HepG2 (cell line): ENCODE data around the gene PODXL2.

Experiments
- NAIF1 ChIP-seq: sonication (generic); formaldehyde crosslinking; IDR thresholded peaks from 2 replicates; pipeline ENCODE4 v1.5.0; 2020; ENCODE audit warnings: mild to moderate bottlenecking, missing genetic modification reagents, borderline replicate concordance
- TBX2 ChIP-seq: sonication (generic); formaldehyde crosslinking; IDR thresholded peaks from 2 replicates; pipeline ENCODE4 v1.5.0; 2020; ENCODE audit warnings: missing genetic modification reagents, mild to moderate bottlenecking, borderline replicate concordance
- TF ChIP-seq, protein P1 (sequence below): sonication (generic); formaldehyde crosslinking; IDR thresholded peaks from 2 replicates; pipeline ENCODE4 v1.5.0; 2020; ENCODE audit warnings: mild to moderate bottlenecking, missing genetic modification reagents, moderate library complexity

DNA sequence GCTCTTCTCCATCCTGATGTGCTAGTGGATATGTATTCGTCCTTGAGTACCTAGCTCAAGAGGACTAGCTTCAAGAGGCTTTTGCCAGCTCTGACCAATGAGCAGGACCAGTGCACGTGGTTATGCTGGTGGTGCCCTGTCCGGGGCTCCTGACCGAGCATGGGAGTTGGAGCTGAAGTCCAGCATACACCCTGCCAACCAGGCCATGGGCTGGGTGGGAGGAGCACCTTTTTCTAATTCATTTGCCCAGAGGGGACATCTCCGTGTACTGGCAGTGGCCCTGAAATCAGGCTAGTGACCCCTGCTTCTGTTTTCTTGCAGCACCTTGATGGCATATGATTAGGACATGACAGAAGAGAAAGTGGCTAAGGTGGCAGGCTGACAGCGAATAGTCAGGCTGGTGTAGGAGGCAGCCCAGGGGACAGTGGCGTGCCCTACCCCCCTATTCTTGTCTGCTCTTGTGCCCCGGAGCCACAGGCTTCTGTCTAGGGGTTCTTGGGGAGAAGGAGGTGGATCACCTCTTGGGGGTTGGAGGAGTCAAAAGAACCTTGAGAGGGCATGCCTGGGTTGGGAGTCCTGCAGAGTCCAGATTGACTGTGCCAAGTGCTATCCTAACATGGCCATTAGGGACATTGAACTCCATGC is 16.5 kb downstream of the PODXL2 start:
- TF ChIP-seq TBX2 = no peak
- TF ChIP-seq, protein P1, sequence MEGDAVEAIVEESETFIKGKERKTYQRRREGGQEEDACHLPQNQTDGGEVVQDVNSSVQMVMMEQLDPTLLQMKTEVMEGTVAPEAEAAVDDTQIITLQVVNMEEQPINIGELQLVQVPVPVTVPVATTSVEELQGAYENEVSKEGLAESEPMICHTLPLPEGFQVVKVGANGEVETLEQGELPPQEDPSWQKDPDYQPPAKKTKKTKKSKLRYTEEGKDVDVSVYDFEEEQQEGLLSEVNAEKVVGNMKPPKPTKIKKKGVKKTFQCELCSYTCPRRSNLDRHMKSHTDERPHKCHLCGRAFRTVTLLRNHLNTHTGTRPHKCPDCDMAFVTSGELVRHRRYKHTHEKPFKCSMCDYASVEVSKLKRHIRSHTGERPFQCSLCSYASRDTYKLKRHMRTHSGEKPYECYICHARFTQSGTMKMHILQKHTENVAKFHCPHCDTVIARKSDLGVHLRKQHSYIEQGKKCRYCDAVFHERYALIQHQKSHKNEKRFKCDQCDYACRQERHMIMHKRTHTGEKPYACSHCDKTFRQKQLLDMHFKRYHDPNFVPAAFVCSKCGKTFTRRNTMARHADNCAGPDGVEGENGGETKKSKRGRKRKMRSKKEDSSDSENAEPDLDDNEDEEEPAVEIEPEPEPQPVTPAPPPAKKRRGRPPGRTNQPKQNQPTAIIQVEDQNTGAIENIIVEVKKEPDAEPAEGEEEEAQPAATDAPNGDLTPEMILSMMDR = no peak
- no peak for TF ChIP-seq NAIF1 (CRISPR knock-in tag)
